Measurements from ENCODE around the gene MBNL2. TPM values are rescaled to one million over a fixed set of nuclear protein-coding genes. Genes with fewer than 3 reads are reported as not detected.

Gene MBNL2
- total RNA-seq, 1 donor from 2014 or later: 41.0 TPM

- DNase-seq (ENCODE audit: low read depth in 2 of 2): no peak
Observed at GRCh38 chr13:97211300-97211699, 10.8 kb upstream of the MBNL2 start.

GRCh38 chr13:97212004-97212403, 10.1 kb upstream of the MBNL2 start:
- DNase-seq (ENCODE audit: low read depth in 2 of 2): no peak

GRCh38 chr13:97212601-97213040, 9.5 kb upstream of the MBNL2 start:
- peak in 1 of 2 donors; percentile 55 for DNase-seq (ENCODE audit: low read depth in 2 of 2)

- no peak for DNase-seq (ENCODE audit: low read depth in 2 of 2)
Observed at GRCh38 chr13:97214921-97215320, 7.2 kb upstream of the MBNL2 start.

- no peak for DNase-seq (ENCODE audit: low read depth in 2 of 2)
Observed at GRCh38 chr13:97215325-97215724, 6.8 kb upstream of the MBNL2 start.

GRCh38 chr13:97219226-97219625, 2.9 kb upstream of the MBNL2 start:
- DNase-seq (ENCODE audit: low read depth in 2 of 2): no peak

- DNase-seq (ENCODE audit: low read depth in 2 of 2): no peak
Observed at GRCh38 chr13:97220151-97220900, 1.8 kb upstream of the MBNL2 start.

- DNase-seq (ENCODE audit: low read depth in 2 of 2): no peak
Observed at GRCh38 chr13:97221046-97221445, 1.1 kb upstream of the MBNL2 start.

- DNase-seq (ENCODE audit: low read depth in 2 of 2): no peak
Observed at GRCh38 chr13:97221466-97221865, 667 bp upstream of the MBNL2 start.

GRCh38 chr13:97223037-97223710, 1.0 kb downstream of the MBNL2 start:
- DNase-seq (ENCODE audit: low read depth in 2 of 2): no peak

GRCh38 chr13:97223711-97224541, 1.8 kb downstream of the MBNL2 start:
- peak in 1 of 2 donors; percentile 87 for DNase-seq (ENCODE audit: low read depth in 2 of 2)

- peak; percentile 73 to 74 for DNase-seq (ENCODE audit: low read depth in 2 of 2)
Observed at GRCh38 chr13:97224544-97225300, 2.6 kb downstream of the MBNL2 start.

- DNase-seq (ENCODE audit: low read depth in 2 of 2): peak in 1 of 2 donors; percentile 55
Observed at GRCh38 chr13:97225533-97225932, 3.4 kb downstream of the MBNL2 start.

- DNase-seq (ENCODE audit: low read depth in 2 of 2): no peak
Observed at GRCh38 chr13:97226013-97226412, 3.9 kb downstream of the MBNL2 start.

- DNase-seq (ENCODE audit: low read depth in 2 of 2): peak in 1 of 2 donors; percentile 58
Observed at GRCh38 chr13:97226788-97227627, 4.9 kb downstream of the MBNL2 start.

- peak in 1 of 2 donors; percentile 54 for DNase-seq (ENCODE audit: low read depth in 2 of 2)
Observed at GRCh38 chr13:97228850-97229521, 6.9 kb downstream of the MBNL2 start.

- DNase-seq (ENCODE audit: low read depth in 2 of 2): no peak
Observed at GRCh38 chr13:97229699-97230098, 7.6 kb downstream of the MBNL2 start.

GRCh38 chr13:97231118-97231828, 9.1 kb downstream of the MBNL2 start:
- DNase-seq (ENCODE audit: low read depth in 2 of 2): no peak

GRCh38 chr13:97231829-97232196, 9.7 kb downstream of the MBNL2 start:
- DNase-seq (ENCODE audit: low read depth in 2 of 2): no peak

Data from dermis microvascular lymphatic vessel endothelial cell (primary cell).